Ishikawa (cell line): Measurements from ENCODE around the gene DAZAP1.

Source experiments
- CEBPB ChIP-seq: IDR thresholded peaks from 2 replicates; pipeline ENCODE4 v1.6.1; 2012
- CREB1 ChIP-seq: IDR thresholded peaks from 2 replicates; pipeline ENCODE4 v1.6.1; 2012; ENCODE audit warnings: low read depth
- EGR1 ChIP-seq: IDR thresholded peaks from 2 replicates; pipeline ENCODE4 v1.6.1; 2012
- EP300 ChIP-seq: IDR thresholded peaks from 2 replicates; pipeline ENCODE4 v1.6.1; 2012; ENCODE audit warnings: borderline replicate concordance
- FOXM1 ChIP-seq: IDR thresholded peaks from 2 replicates; pipeline ENCODE4 v1.6.1; 2012; ENCODE audit warnings: low read depth, borderline replicate concordance
- MAX ChIP-seq: IDR thresholded peaks from 2 replicates; pipeline ENCODE4 v1.6.1; 2012
- NFIC ChIP-seq: IDR thresholded peaks from 2 replicates; pipeline ENCODE4 v1.6.1; 2012
- RAD21 ChIP-seq: IDR thresholded peaks from 2 replicates; pipeline ENCODE4 v1.6.1; 2012; ENCODE audit warnings: low read depth
- REST ChIP-seq: IDR thresholded peaks from 2 replicates; pipeline ENCODE4 v1.6.1; 2012; ENCODE audit warnings: low read depth, mild to moderate bottlenecking
- TAF1 ChIP-seq: IDR thresholded peaks from 2 replicates; pipeline ENCODE4 v1.6.1; 2012; ENCODE audit warnings: low read depth, mild to moderate bottlenecking
- TCF12 ChIP-seq: IDR thresholded peaks from 2 replicates; pipeline ENCODE4 v1.6.1; 2012; ENCODE audit warnings: low read depth
- TEAD4 ChIP-seq: IDR thresholded peaks from 2 replicates; pipeline ENCODE4 v1.6.1; 2012
- USF1 ChIP-seq: IDR thresholded peaks from 2 replicates; pipeline ENCODE4 v1.6.1; 2012
- YY1 ChIP-seq: IDR thresholded peaks from 2 replicates; pipeline ENCODE4 v1.6.1; 2012; ENCODE audit warnings: low read depth
- ZBTB7A ChIP-seq: IDR thresholded peaks from 2 replicates; pipeline ENCODE4 v1.6.1; 2012; ENCODE audit warnings: low read depth

Gene DAZAP1

GRCh38 chr19:1428738-1429391, 21.5 kb downstream of the DAZAP1 start:
- TF ChIP-seq TEAD4 = no peak
- TF ChIP-seq MAX = no peak

- TF ChIP-seq TCF12 = no peak
- TF ChIP-seq RAD21 = no peak
- no peak for TF ChIP-seq TEAD4
- no peak for TF ChIP-seq FOXM1
- TF ChIP-seq EP300 = no peak
- no peak for TF ChIP-seq NFIC
- no peak for TF ChIP-seq CEBPB
- no peak for TF ChIP-seq TAF1
- no peak for TF ChIP-seq EGR1
- no peak for TF ChIP-seq ZBTB7A
- TF ChIP-seq CREB1 = no peak
- TF ChIP-seq YY1 = no peak
- no peak for TF ChIP-seq MAX
- TF ChIP-seq REST = no peak
- no peak for TF ChIP-seq USF1
Measured at GRCh38 chr19:1429750-1430149, 22.4 kb downstream of the DAZAP1 start.

- no peak for TF ChIP-seq ZBTB7A
- TF ChIP-seq FOXM1 = no peak
- TF ChIP-seq TEAD4 = no peak
- no peak for TF ChIP-seq REST
- TF ChIP-seq USF1 = no peak
- TF ChIP-seq MAX = no peak
- TF ChIP-seq CREB1 = no peak
- no peak for TF ChIP-seq YY1
- TF ChIP-seq RAD21 = no peak
- no peak for TF ChIP-seq TAF1
- no peak for TF ChIP-seq NFIC
- no peak for TF ChIP-seq EGR1
- TF ChIP-seq EP300 = no peak
- no peak for TF ChIP-seq CEBPB
Measured at GRCh38 chr19:1430246-1430645, 22.9 kb downstream of the DAZAP1 start.

GRCh38 chr19:1431759-1432506, 24.5 kb downstream of the DAZAP1 start:
- TF ChIP-seq RAD21 = no peak
- TF ChIP-seq ZBTB7A = no peak
- no peak for TF ChIP-seq YY1
- TF ChIP-seq EP300 = no peak
- TF ChIP-seq NFIC = no peak
- TF ChIP-seq FOXM1 = no peak
- TF ChIP-seq TEAD4 = no peak
- TF ChIP-seq CREB1 = no peak
- TF ChIP-seq USF1 = no peak

GRCh38 chr19:1432507-1432887, 25.1 kb downstream of the DAZAP1 start:
- no peak for TF ChIP-seq MAX
- no peak for TF ChIP-seq TCF12
